ENCODE measurements around the gene AKAP6. TPM values are rescaled to one million over a fixed set of nuclear protein-coding genes. Genes with fewer than 3 reads are reported as not detected.

Gene AKAP6
- total RNA-seq, 1 donor from 2014 or later = 2.8 TPM

- no peak overlapping the region for H3K4me3 Mint-ChIP-seq (ENCODE audit: unreplicated experiment)
- FAIRE-seq (peak; percentile 81), DNase-seq (ENCODE audit: low read depth) (no peak)
- H3K27me3 ChIP-seq (ENCODE audit: insufficient read depth, low read length) = no peaks in the 10 kb centered on the region
- peaks cover 31% of the 10 kb centered on the region for H3K4me1 Mint-ChIP-seq (ENCODE audit: low read depth, unreplicated experiment)
- peaks cover 18% of the 10 kb centered on the region for H3K4me1 ChIP-seq (ENCODE audit: insufficient read depth, low read length)
- no peaks in the 10 kb centered on the region for H3K27me3 Mint-ChIP-seq (ENCODE audit: low read depth, unreplicated experiment)
- H3K4me3 ChIP-seq (ENCODE audit: insufficient read depth, low read depth, low read length) = no peak overlapping the region
- no peak overlapping the region for H3K9ac ChIP-seq (ENCODE audit: low read length)
- H3K9me3 Mint-ChIP-seq (ENCODE audit: unreplicated experiment) = no peaks in the 10 kb centered on the region
- no peak overlapping the region for H3K27ac Mint-ChIP-seq (ENCODE audit: unreplicated experiment)
- no peak overlapping the region for H3K27ac ChIP-seq (ENCODE audit: low read depth, low read length)
- no peaks in the 10 kb centered on the region for H3K36me3 ChIP-seq (ENCODE audit: insufficient read depth, low read length)
- H3K79me2 ChIP-seq (ENCODE audit: insufficient read depth, low read length) = no peaks in the 10 kb centered on the region
- H3K36me3 Mint-ChIP-seq (ENCODE audit: low read depth, unreplicated experiment) = no peaks in the 10 kb centered on the region
- H3K9me3 ChIP-seq (ENCODE audit: insufficient read depth, low read depth, low read length) = no peaks in the 10 kb centered on the region
- TF ChIP-seq CTCF (IDR thresholded peaks at IDR 0.05; ENCODE audit: insufficient read depth, low read depth, low read length) = no peak
- TF ChIP-seq EZH2 (IDR thresholded peaks at IDR 0.05; ENCODE audit: insufficient read depth, low read length) = no peak
- no peak overlapping the region for H2AFZ ChIP-seq (ENCODE audit: low read depth, low read length)
- H4K20me1 ChIP-seq (ENCODE audit: insufficient read depth, low read length) = no peaks in the 10 kb centered on the region
- no peak overlapping the region for H3K4me2 ChIP-seq (ENCODE audit: low read length)
Observed at GRCh38 chr14:32512348-32512747, 183.2 kb downstream of the AKAP6 start.

- H2AFZ ChIP-seq (ENCODE audit: low read depth, low read length) = no peak overlapping the region
- H3K36me3 ChIP-seq (ENCODE audit: insufficient read depth, low read length) = no peaks in the 10 kb centered on the region
- H3K4me3 ChIP-seq (ENCODE audit: insufficient read depth, low read depth, low read length) = no peak overlapping the region
- H3K79me2 ChIP-seq (ENCODE audit: insufficient read depth, low read length) = no peaks in the 10 kb centered on the region
- Mint-ChIP-seq H3K36me3 (ENCODE audit: low read depth, unreplicated experiment) (no peaks in the 10 kb centered on the region), H3K27ac (ENCODE audit: unreplicated experiment) (no peak overlapping the region), H3K27me3 (ENCODE audit: low read depth, unreplicated experiment) (no peaks in the 10 kb centered on the region), H3K4me3 (ENCODE audit: unreplicated experiment) (no peak overlapping the region), H3K9me3 (ENCODE audit: unreplicated experiment) (peaks cover under 1% of the 10 kb centered on the region), H3K4me1 (ENCODE audit: low read depth, unreplicated experiment) (peaks cover 27% of the 10 kb centered on the region)
- no peaks in the 10 kb centered on the region for H4K20me1 ChIP-seq (ENCODE audit: insufficient read depth, low read length)
- no peak overlapping the region for H3K9ac ChIP-seq (ENCODE audit: low read length)
- H3K4me2 ChIP-seq (ENCODE audit: low read length) = no peak overlapping the region
- no peak overlapping the region for H3K27ac ChIP-seq (ENCODE audit: low read depth, low read length)
- H3K9me3 ChIP-seq (ENCODE audit: insufficient read depth, low read depth, low read length) = no peaks in the 10 kb centered on the region
- no peak for DNase-seq (ENCODE audit: low read depth)
- H3K4me1 ChIP-seq (ENCODE audit: insufficient read depth, low read length) = peaks cover 13% of the 10 kb centered on the region
- FAIRE-seq = peak; percentile 34
- TF ChIP-seq EZH2 (IDR thresholded peaks at IDR 0.05; ENCODE audit: insufficient read depth, low read length) = no peak
- TF ChIP-seq CTCF (IDR thresholded peaks at IDR 0.05; ENCODE audit: insufficient read depth, low read depth, low read length) = no peak
- no peaks in the 10 kb centered on the region for H3K27me3 ChIP-seq (ENCODE audit: insufficient read depth, low read length)
Observed at GRCh38 chr14:32512813-32513212, 183.7 kb downstream of the AKAP6 start.

- no peak overlapping the region for H3K4me2 ChIP-seq (ENCODE audit: low read length)
- no peaks in the 10 kb centered on the region for H3K36me3 Mint-ChIP-seq (ENCODE audit: low read depth, unreplicated experiment)
- no peak for DNase-seq (ENCODE audit: low read depth)
- H3K9ac ChIP-seq (ENCODE audit: low read length) = peak overlapping the region; percentile 23
- H3K4me1 ChIP-seq (ENCODE audit: insufficient read depth, low read length) = peaks cover 12% of the 10 kb centered on the region
- no peak for FAIRE-seq
- H3K9me3 Mint-ChIP-seq (ENCODE audit: unreplicated experiment) = peaks cover 6% of the 10 kb centered on the region
- peak overlapping the region; percentile 84 for H3K27ac Mint-ChIP-seq (ENCODE audit: unreplicated experiment)
- no peaks in the 10 kb centered on the region for H3K27me3 ChIP-seq (ENCODE audit: insufficient read depth, low read length)
- H2AFZ ChIP-seq (ENCODE audit: low read depth, low read length) = peak overlapping the region; percentile 36
- no peak overlapping the region for H3K4me3 Mint-ChIP-seq (ENCODE audit: unreplicated experiment)
- no peaks in the 10 kb centered on the region for H3K9me3 ChIP-seq (ENCODE audit: insufficient read depth, low read depth, low read length)
- TF ChIP-seq EZH2 (IDR thresholded peaks at IDR 0.05; ENCODE audit: insufficient read depth, low read length) (no peak), CTCF (IDR thresholded peaks at IDR 0.05; ENCODE audit: insufficient read depth, low read depth, low read length) (peak; percentile 29)
- no peaks in the 10 kb centered on the region for H3K79me2 ChIP-seq (ENCODE audit: insufficient read depth, low read length)
- H4K20me1 ChIP-seq (ENCODE audit: insufficient read depth, low read length) = no peaks in the 10 kb centered on the region
- H3K36me3 ChIP-seq (ENCODE audit: insufficient read depth, low read length) = no peaks in the 10 kb centered on the region
- H3K27me3 Mint-ChIP-seq (ENCODE audit: low read depth, unreplicated experiment) = no peaks in the 10 kb centered on the region
- H3K4me1 Mint-ChIP-seq (ENCODE audit: low read depth, unreplicated experiment) = peaks cover 20% of the 10 kb centered on the region
- no peak overlapping the region for H3K4me3 ChIP-seq (ENCODE audit: insufficient read depth, low read depth, low read length)
- no peak overlapping the region for H3K27ac ChIP-seq (ENCODE audit: low read depth, low read length)
Observed at GRCh38 chr14:32513571-32514009, 184.5 kb downstream of the AKAP6 start.
